HEK293 (cell line): ENCODE data around the gene ARHGAP8.

ENCODE experiments used
- KLF1 ChIP-seq: fragments of 450-650 bp; formaldehyde crosslinking; IDR thresholded peaks from 2 replicates; pipeline ENCODE4 v1.5.1; 2016; ENCODE audit warnings: missing biosample characterization, missing genetic modification characterization
- SP3 ChIP-seq: fragments of 450-650 bp; formaldehyde crosslinking; IDR thresholded peaks from 2 replicates; pipeline ENCODE4 v1.5.1; 2016; ENCODE audit warnings: missing biosample characterization, missing genetic modification characterization
- ZNF10 ChIP-seq: fragments of 450-650 bp; formaldehyde crosslinking; IDR thresholded peaks from 2 replicates; pipeline ENCODE4 v1.5.1; 2017; ENCODE audit warnings: missing biosample characterization, missing genetic modification characterization
- ZNF140 ChIP-seq: fragments of 450-650 bp; formaldehyde crosslinking; IDR thresholded peaks from 2 replicates; pipeline ENCODE4 v1.5.1; 2016; ENCODE audit warnings: missing biosample characterization, missing genetic modification characterization
- ZNF175 ChIP-seq: fragments of 450-650 bp; formaldehyde crosslinking; IDR thresholded peaks from 2 replicates; pipeline ENCODE4 v1.5.1; 2016; ENCODE audit warnings: missing biosample characterization, missing genetic modification characterization
- ZNF23 ChIP-seq: fragments of 450-650 bp; formaldehyde crosslinking; IDR thresholded peaks from 2 replicates; pipeline ENCODE4 v1.5.1; 2016; ENCODE audit warnings: missing biosample characterization, missing genetic modification characterization, borderline replicate concordance
- ZNF560 ChIP-seq: fragments of 450-650 bp; formaldehyde crosslinking; IDR thresholded peaks from 2 replicates; pipeline ENCODE4 v1.5.1; 2017; ENCODE audit warnings: missing biosample characterization, missing genetic modification characterization, borderline replicate concordance
- ZXDB ChIP-seq: fragments of 450-650 bp; formaldehyde crosslinking; IDR thresholded peaks from 2 replicates; pipeline ENCODE4 v1.5.1; 2016; ENCODE audit warnings: missing biosample characterization, missing genetic modification characterization
- TF ChIP-seq, protein P1 (sequence below): fragments of 450-650 bp; IDR thresholded peaks from 2 replicates; pipeline ENCODE4 v1.5.1; 2018; ENCODE audit warnings: missing biosample characterization, mild to moderate bottlenecking, missing genetic modification characterization
- TF ChIP-seq, protein P2 (sequence below): fragments of 450-650 bp; formaldehyde crosslinking; conservative IDR thresholded peaks from 2 replicates; pipeline ENCODE4 v1.5.1; 2016; ENCODE audit warnings: low read depth, missing biosample characterization, missing genetic modification characterization
- TF ChIP-seq, protein P3 (sequence below): fragments of 450-650 bp; formaldehyde crosslinking; IDR thresholded peaks from 2 replicates; pipeline ENCODE4 v1.5.1; 2016; ENCODE audit warnings: missing biosample characterization, missing genetic modification characterization
- TF ChIP-seq, protein P4 (sequence below): fragments of 450-650 bp; formaldehyde crosslinking; IDR thresholded peaks from 2 replicates; pipeline ENCODE4 v1.5.1; 2017; ENCODE audit warnings: missing biosample characterization, missing genetic modification characterization
- TF ChIP-seq, protein P5 (sequence below): fragments of 450-650 bp; formaldehyde crosslinking; IDR thresholded peaks from 2 replicates; pipeline ENCODE4 v1.5.1; 2016; ENCODE audit warnings: missing biosample characterization, missing genetic modification characterization, low read depth

ARHGAP8 gene

DNA sequence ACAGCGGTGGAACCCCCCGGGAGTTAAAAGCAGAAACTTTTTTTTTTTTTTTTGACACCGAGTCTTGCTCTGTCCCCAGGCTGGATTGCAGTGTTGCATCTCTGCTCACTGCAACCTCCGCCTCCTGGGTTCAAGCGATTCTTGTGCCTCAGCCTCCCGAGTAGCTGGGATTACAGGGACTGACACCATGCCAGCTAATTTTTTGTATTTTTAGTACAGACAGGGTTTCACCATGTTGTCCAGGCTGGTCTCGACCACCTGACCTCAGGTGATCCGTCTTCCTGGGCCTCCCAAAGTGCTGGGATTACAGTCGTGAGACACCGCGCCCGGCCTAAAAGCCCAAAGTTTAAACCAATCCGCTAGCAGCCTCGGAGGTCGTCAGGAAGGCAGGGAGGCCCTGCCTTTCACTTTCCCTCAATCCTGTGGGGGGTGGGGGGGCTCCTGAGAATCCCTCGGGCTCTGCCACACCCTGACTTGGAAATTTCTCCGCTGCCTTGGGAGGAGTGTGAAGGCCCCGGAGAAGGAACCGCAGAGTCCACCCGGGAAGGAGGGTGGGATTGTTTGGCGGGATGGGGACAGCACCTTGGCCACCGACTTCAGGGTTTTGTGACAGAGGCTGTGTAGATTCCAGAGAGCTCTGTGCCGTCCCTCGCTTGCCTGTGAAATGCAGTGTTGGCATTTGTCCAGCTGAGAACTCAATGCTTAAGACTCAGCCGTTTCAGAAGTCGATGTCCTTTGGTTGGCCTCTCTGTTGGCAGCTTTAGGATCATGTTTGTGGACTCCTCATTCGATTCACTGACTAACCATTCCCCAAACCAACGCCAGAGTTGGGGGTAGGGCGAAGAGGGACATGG is 1.0 kb downstream of the ARHGAP8 start (continued):
- TF ChIP-seq, protein P1, sequence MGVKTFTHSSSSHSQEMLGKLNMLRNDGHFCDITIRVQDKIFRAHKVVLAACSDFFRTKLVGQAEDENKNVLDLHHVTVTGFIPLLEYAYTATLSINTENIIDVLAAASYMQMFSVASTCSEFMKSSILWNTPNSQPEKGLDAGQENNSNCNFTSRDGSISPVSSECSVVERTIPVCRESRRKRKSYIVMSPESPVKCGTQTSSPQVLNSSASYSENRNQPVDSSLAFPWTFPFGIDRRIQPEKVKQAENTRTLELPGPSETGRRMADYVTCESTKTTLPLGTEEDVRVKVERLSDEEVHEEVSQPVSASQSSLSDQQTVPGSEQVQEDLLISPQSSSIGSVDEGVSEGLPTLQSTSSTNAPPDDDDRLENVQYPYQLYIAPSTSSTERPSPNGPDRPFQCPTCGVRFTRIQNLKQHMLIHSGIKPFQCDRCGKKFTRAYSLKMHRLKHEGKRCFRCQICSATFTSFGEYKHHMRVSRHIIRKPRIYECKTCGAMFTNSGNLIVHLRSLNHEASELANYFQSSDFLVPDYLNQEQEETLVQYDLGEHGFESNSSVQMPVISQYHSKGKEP (tag by site-specific recombination): no peak
- TF ChIP-seq ZNF10 (tag by site-specific recombination): no peak
- no peak for TF ChIP-seq ZNF560 (tag by site-specific recombination)
- TF ChIP-seq ZNF175: no peak
- no peak for TF ChIP-seq SP3 (tag by site-specific recombination)
- 0 out of 2 replicates have a peak, but pooled peaks have one; percentile 40 for TF ChIP-seq KLF1
- TF ChIP-seq, protein P2, sequence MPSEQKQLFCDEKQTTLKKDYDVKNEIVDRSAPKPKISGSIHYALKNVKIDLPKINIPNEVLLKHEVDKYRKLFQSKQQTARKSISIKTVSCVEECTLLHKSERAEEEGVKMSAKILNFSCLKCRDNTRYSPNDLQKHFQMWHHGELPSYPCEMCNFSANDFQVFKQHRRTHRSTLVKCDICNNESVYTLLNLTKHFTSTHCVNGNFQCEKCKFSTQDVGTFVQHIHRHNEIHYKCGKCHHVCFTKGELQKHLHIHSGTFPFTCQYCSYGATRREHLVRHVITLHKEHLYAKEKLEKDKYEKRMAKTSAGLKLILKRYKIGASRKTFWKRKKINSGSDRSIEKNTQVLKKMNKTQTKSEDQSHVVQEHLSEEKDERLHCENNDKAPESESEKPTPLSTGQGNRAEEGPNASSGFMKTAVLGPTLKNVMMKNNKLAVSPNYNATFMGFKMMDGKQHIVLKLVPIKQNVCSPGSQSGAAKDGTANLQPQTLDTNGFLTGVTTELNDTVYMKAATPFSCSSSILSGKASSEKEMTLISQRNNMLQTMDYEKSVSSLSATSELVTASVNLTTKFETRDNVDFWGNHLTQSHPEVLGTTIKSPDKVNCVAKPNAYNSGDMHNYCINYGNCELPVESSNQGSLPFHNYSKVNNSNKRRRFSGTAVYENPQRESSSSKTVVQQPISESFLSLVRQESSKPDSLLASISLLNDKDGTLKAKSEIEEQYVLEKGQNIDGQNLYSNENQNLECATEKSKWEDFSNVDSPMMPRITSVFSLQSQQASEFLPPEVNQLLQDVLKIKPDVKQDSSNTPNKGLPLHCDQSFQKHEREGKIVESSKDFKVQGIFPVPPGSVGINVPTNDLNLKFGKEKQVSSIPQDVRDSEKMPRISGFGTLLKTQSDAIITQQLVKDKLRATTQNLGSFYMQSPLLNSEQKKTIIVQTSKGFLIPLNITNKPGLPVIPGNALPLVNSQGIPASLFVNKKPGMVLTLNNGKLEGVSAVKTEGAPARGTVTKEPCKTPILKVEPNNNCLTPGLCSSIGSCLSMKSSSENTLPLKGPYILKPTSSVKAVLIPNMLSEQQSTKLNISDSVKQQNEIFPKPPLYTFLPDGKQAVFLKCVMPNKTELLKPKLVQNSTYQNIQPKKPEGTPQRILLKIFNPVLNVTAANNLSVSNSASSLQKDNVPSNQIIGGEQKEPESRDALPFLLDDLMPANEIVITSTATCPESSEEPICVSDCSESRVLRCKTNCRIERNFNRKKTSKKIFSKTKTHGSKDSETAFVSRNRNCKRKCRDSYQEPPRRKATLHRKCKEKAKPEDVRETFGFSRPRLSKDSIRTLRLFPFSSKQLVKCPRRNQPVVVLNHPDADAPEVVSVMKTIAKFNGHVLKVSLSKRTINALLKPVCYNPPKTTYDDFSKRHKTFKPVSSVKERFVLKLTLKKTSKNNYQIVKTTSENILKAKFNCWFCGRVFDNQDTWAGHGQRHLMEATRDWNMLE (tag by site-specific recombination): no peak
- TF ChIP-seq ZNF140: no peak
- TF ChIP-seq ZXDB: no peak
- TF ChIP-seq, protein P3, sequence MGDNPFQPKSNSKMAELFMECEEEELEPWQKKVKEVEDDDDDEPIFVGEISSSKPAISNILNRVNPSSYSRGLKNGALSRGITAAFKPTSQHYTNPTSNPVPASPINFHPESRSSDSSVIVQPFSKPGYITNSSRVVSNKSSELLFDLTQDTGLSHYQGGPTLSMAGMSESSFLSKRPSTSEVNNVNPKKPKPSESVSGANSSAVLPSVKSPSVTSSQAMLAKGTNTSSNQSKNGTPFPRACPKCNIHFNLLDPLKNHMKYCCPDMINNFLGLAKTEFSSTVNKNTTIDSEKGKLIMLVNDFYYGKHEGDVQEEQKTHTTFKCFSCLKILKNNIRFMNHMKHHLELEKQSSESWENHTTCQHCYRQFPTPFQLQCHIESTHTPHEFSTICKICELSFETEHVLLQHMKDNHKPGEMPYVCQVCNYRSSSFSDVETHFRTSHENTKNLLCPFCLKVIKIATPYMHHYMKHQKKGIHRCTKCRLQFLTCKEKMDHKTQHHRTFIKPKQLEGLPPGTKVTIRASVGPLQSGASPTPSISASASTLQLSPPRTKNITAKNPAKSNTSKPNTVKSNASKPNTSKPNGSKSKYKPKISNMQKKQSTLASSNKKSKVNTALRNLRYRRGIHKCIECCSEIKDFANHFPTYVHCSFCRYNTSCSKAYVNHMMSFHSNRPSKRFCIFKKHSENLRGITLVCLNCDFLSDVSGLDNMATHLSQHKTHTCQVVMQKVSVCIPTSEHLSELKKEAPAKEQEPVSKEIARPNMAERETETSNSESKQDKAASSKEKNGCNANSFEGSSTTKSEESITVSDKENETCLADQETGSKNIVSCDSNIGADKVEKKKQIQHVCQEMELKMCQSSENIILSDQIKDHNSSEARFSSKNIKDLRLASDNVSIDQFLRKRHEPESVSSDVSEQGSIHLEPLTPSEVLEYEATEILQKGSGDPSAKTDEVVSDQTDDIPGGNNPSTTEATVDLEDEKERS (tag by site-specific recombination): no peak
- TF ChIP-seq, protein P4, sequence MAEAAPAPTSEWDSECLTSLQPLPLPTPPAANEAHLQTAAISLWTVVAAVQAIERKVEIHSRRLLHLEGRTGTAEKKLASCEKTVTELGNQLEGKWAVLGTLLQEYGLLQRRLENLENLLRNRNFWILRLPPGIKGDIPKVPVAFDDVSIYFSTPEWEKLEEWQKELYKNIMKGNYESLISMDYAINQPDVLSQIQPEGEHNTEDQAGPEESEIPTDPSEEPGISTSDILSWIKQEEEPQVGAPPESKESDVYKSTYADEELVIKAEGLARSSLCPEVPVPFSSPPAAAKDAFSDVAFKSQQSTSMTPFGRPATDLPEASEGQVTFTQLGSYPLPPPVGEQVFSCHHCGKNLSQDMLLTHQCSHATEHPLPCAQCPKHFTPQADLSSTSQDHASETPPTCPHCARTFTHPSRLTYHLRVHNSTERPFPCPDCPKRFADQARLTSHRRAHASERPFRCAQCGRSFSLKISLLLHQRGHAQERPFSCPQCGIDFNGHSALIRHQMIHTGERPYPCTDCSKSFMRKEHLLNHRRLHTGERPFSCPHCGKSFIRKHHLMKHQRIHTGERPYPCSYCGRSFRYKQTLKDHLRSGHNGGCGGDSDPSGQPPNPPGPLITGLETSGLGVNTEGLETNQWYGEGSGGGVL (tag by site-specific recombination): no peak; the same call in 1 of the 2 replicates
- TF ChIP-seq ZNF23: no peak
- TF ChIP-seq, protein P5, sequence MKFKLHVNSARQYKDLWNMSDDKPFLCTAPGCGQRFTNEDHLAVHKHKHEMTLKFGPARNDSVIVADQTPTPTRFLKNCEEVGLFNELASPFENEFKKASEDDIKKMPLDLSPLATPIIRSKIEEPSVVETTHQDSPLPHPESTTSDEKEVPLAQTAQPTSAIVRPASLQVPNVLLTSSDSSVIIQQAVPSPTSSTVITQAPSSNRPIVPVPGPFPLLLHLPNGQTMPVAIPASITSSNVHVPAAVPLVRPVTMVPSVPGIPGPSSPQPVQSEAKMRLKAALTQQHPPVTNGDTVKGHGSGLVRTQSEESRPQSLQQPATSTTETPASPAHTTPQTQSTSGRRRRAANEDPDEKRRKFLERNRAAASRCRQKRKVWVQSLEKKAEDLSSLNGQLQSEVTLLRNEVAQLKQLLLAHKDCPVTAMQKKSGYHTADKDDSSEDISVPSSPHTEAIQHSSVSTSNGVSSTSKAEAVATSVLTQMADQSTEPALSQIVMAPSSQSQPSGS: no peak
- TF ChIP-seq, all 188 proteins: peak for 9
